PC-3 (cell line): Measurements from ENCODE around the gene FKBP1A. TPM values are rescaled to one million over a fixed set of nuclear protein-coding genes. Genes with fewer than 3 reads are reported as not detected.
A peak's percentile ranks its signal among the peaks of the same experiment; 100 is the strongest.

Experiments
- ATAC-seq: fragments of 200-7000 bp; cut with Tn5 transposase; 2 replicates; pipeline ENCODE4 v1.9.1; 2020; ENCODE audit warnings: mild to moderate bottlenecking, moderate library complexity
- BruUV-seq: library from RNA; stranded (reverse); fragments of 400-500 nt; replicated peaks from 2 replicates; lab custom pipeline; 2021; lab: Mats Ljungman, UMichigan
- CTCF ChIA-PET: fragments of 300-600 bp; sonication (Branson Sonifier 250); formaldehyde crosslinking; loops from one replicate; lab custom pipeline; 2022; ENCODE audit warnings: antibody characterized with exemption; lab: Charles Lee
- POLR2A ChIA-PET: fragments of 300-600 bp; sonication (Branson Sonifier 250); formaldehyde crosslinking; loops from one replicate; lab custom pipeline; 2022; ENCODE audit warnings: antibody characterized with exemption; ENCODE audit not compliant: unreplicated experiment; lab: Charles Lee
- DNase-seq: peaks from one replicate; pipeline ENCODE4 v3.0.0-alpha.2; 2015
- H2AFZ ChIP-seq: fragments of 300-600 bp; sonication (generic); 2 replicates; pipeline ENCODE4 v1.6.0; 2016; ENCODE audit warnings: antibody characterized with exemption, low read length
- H3F3A ChIP-seq: fragments of 300-600 bp; sonication (generic); one replicate; pipeline ENCODE4 v1.6.0; 2017; ENCODE audit warnings: antibody characterized with exemption, low read length, control low read depth, mild to moderate bottlenecking; ENCODE audit not compliant: unreplicated experiment
- H3K27ac ChIP-seq: fragments of 300-600 bp; sonication (generic); 2 replicates; pipeline ENCODE4 v1.5.1; 2016; ENCODE audit warnings: mild to moderate bottlenecking, low read length
- H3K27me3 ChIP-seq: fragments of 300-600 bp; sonication (generic); 2 replicates; pipeline ENCODE4 v1.6.1; 2016; ENCODE audit warnings: low read length, mixed read lengths
- H3K36me3 ChIP-seq: fragments of 300-600 bp; sonication (generic); 2 replicates; pipeline ENCODE4 v1.6.1; 2016; ENCODE audit warnings: low read depth, mixed run types, low read length, mixed read lengths
- H3K4me1 ChIP-seq: fragments of 300-600 bp; sonication (generic); 2 replicates; pipeline ENCODE4 v1.5.1; 2016; ENCODE audit warnings: low read length; ENCODE audit not compliant: insufficient read depth
- H3K4me2 ChIP-seq: fragments of 300-600 bp; sonication (generic); 2 replicates; pipeline ENCODE4 v1.6.0; 2016; ENCODE audit warnings: low read length
- H3K4me3 ChIP-seq: fragments of 300-600 bp; sonication (generic); 2 replicates; pipeline ENCODE4 v1.5.1; 2016; ENCODE audit warnings: mild to moderate bottlenecking, low read length, mixed read lengths
- H3K79me2 ChIP-seq: fragments of 300-600 bp; sonication (generic); 2 replicates; pipeline ENCODE4 v1.6.1; 2017; ENCODE audit warnings: low read length, mixed read lengths
- H3K9ac ChIP-seq: fragments of 300-600 bp; sonication (generic); 2 replicates; pipeline ENCODE4 v1.6.0; 2016; ENCODE audit warnings: mild to moderate bottlenecking, low read length
- H3K9me2 ChIP-seq: fragments of 300-600 bp; sonication (generic); replicated peaks from 2 replicates; pipeline ENCODE4 v1.6.1; 2016; ENCODE audit warnings: mixed run types, low read length, mixed read lengths
- H3K9me3 ChIP-seq: fragments of 300-600 bp; sonication (generic); 2 replicates; pipeline ENCODE4 v1.6.1; 2016; ENCODE audit warnings: low read length, mixed read lengths
- H4K20me1 ChIP-seq: fragments of 300-600 bp; sonication (generic); 2 replicates; pipeline ENCODE4 v1.6.1; 2016; ENCODE audit warnings: low read length, mixed read lengths
- EZH2 ChIP-seq: fragments of 300-600 bp; sonication (generic); IDR thresholded peaks from one replicate; pipeline ENCODE4 v1.6.1; 2017; ENCODE audit warnings: antibody characterized with exemption, mild to moderate bottlenecking, low read length; ENCODE audit not compliant: unreplicated experiment
- EZH2phosphoT487 ChIP-seq: fragments of 300-600 bp; sonication (generic); IDR thresholded peaks from 2 replicates; pipeline ENCODE4 v1.6.1; 2018; ENCODE audit warnings: mild to moderate bottlenecking, antibody characterized with exemption, low read length, borderline replicate concordance
- intact Hi-C: fragments of 100-400 bp; cut with micrococcal nuclease; formaldehyde crosslinking; loops from 2 replicates; pipeline ENCODE4 v1.9.0; 2023
- total RNA-seq: library from RNA; depleted of rRNA; stranded (reverse); fragments of >200 nt; gene quantifications from 2 replicates; pipeline ENCODE4 v1.2.3, GENCODE V29; 2014
- TF ChIP-seq, protein P1 (sequence below): fragments of 300-600 bp; sonication (generic); conservative IDR thresholded peaks from 2 replicates; pipeline ENCODE4 v1.5.1; 2017; ENCODE audit warnings: antibody characterized with exemption, low read depth, mild to moderate bottlenecking, low read length

FKBP1A gene
- total RNA-seq, 1 experiment from 2014 or later: 178 TPM

GRCh38 chr20:1418350-1418749 is 25.5 kb upstream of the FKBP1A start:
- Histone ChIP-seq H3K36me3 (no peaks in the 10 kb centered on the region), H3F3A (peaks cover 9% of the 10 kb centered on the region), H3K27ac (peak overlapping the region; percentile 81), H3K4me3 (no peak overlapping the region), H3K4me2 (peak overlapping the region; percentile 20), H2AFZ (no peak overlapping the region), H3K79me2 (no peaks in the 10 kb centered on the region), H3K9ac (no peak overlapping the region), H4K20me1 (no peaks in the 10 kb centered on the region), H3K9me2 (no peaks in the 10 kb centered on the region), H3K9me3 (no peaks in the 10 kb centered on the region), H3K4me1 (peaks cover 63% of the 10 kb centered on the region), H3K27me3 (no peaks in the 10 kb centered on the region)
- ChIA-PET POLR2A (no interaction called here), CTCF (no interaction called here)
- TF ChIP-seq EZH2: no peak
- TF ChIP-seq, protein P1, sequence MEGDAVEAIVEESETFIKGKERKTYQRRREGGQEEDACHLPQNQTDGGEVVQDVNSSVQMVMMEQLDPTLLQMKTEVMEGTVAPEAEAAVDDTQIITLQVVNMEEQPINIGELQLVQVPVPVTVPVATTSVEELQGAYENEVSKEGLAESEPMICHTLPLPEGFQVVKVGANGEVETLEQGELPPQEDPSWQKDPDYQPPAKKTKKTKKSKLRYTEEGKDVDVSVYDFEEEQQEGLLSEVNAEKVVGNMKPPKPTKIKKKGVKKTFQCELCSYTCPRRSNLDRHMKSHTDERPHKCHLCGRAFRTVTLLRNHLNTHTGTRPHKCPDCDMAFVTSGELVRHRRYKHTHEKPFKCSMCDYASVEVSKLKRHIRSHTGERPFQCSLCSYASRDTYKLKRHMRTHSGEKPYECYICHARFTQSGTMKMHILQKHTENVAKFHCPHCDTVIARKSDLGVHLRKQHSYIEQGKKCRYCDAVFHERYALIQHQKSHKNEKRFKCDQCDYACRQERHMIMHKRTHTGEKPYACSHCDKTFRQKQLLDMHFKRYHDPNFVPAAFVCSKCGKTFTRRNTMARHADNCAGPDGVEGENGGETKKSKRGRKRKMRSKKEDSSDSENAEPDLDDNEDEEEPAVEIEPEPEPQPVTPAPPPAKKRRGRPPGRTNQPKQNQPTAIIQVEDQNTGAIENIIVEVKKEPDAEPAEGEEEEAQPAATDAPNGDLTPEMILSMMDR: no peak
- ATAC-seq (peak; percentile 7), DNase-seq (peak; percentile 74)
- no TSS peak for BruUV-seq
- intact Hi-C loops: loop anchor here (5.0 kb wide), 1 partner anchor 36 kb away; no protein-coding TSS in a partner anchor

DNA sequence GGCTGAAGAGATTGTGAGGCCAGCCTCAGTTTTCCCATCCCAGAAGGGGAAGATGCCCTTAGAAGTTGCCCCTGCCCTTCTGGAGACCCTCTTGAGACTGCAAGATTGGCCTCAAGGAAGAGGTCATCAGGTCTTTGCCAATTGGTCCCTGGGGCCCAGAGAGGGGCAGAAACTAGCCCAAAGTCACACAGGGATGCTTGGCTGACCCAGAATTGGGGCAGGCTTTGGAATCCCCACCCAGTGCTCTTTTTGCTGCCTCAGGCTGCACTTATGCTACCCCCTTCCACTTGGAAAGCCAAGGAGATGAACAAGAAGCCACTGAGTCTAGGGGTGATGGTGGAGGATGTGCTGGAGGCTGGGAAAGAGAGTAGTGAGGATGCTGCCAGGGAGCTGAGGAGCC is 24.9 kb upstream of the FKBP1A start:
- intact Hi-C loops: loop anchor here (5.0 kb wide), 1 partner anchor 35 kb away; no protein-coding TSS in a partner anchor
- Histone ChIP-seq H3K4me1 (peaks cover 61% of the 10 kb centered on the region), H3K79me2 (no peaks in the 10 kb centered on the region), H3K9me2 (no peaks in the 10 kb centered on the region), H4K20me1 (no peaks in the 10 kb centered on the region), H3K4me3 (no peak overlapping the region), H3K9ac (no peak overlapping the region), H3K36me3 (no peaks in the 10 kb centered on the region), H3K4me2 (peak overlapping the region; percentile 32; the same call in 1 of the 2 replicates), H3K27me3 (no peaks in the 10 kb centered on the region), H3K27ac (peak overlapping the region; percentile 81), H2AFZ (no peak overlapping the region), H3F3A (peaks cover 9% of the 10 kb centered on the region), H3K9me3 (no peaks in the 10 kb centered on the region)
- DNase-seq (no peak), ATAC-seq (no peak)
- TF ChIP-seq, protein P1: no peak
- no peak for TF ChIP-seq EZH2
- TF ChIP-seq EZH2phosphoT487: no peak
- no TSS peak for BruUV-seq
- ChIA-PET POLR2A (interaction anchor here (0.5 kb wide), 1 partner anchor 25 kb away, joined by 8 read pairs; no protein-coding TSS in a partner anchor), CTCF (no interaction called here)

- ATAC-seq: peak; percentile 37
- Histone ChIP-seq H3K27ac (peak overlapping the region; percentile 81), H3K4me1 (peaks cover 56% of the 10 kb centered on the region), H3K79me2 (no peaks in the 10 kb centered on the region), H2AFZ (no peak overlapping the region), H3K4me3 (no peak overlapping the region), H3K9me3 (no peaks in the 10 kb centered on the region), H3K27me3 (no peaks in the 10 kb centered on the region), H3K9ac (no peak overlapping the region), H4K20me1 (no peaks in the 10 kb centered on the region), H3K4me2 (peak overlapping the region; percentile 32), H3K9me2 (no peaks in the 10 kb centered on the region), H3F3A (peaks cover 9% of the 10 kb centered on the region), H3K36me3 (no peaks in the 10 kb centered on the region)
- intact Hi-C loops: loop anchor here (5.0 kb wide), 1 partner anchor 35 kb away; no protein-coding TSS in a partner anchor
- CTCF ChIA-PET: no interaction called here
- DNase-seq: peak; percentile 90
- TF ChIP-seq, protein P1: no peak
- TF ChIP-seq EZH2: no peak
- TF ChIP-seq EZH2phosphoT487: no peak
- POLR2A ChIA-PET: interaction anchor here (0.5 kb wide), 1 partner anchor 24 kb away, joined by 8 read pairs; no protein-coding TSS in a partner anchor
- no TSS peak for BruUV-seq
Observed at GRCh38 chr20:1417273-1417672, 24.4 kb upstream of the FKBP1A start.
